LNCAP (cell line): ENCODE measurements around the gene STX1A.

Source experiments
- CTCF ChIP-seq: fragments of 450-650 bp; IDR thresholded peaks from 2 replicates; pipeline ENCODE4 v1.5.1; 2017; ENCODE audit warnings: mild to moderate bottlenecking

The STX1A gene

GRCh38 chr7:73669858-73670385 is 49.5 kb downstream of the STX1A start:
- no peak for TF ChIP-seq CTCF

- TF ChIP-seq CTCF = no peak
Observed at GRCh38 chr7:73669288-73669701, 50.2 kb downstream of the STX1A start.

- TF ChIP-seq CTCF = no peak
Observed at GRCh38 chr7:73668886-73669230, 50.6 kb downstream of the STX1A start.

- TF ChIP-seq CTCF = no peak
Observed at GRCh38 chr7:73668103-73668885, 51.2 kb downstream of the STX1A start.

GRCh38 chr7:73667344-73668102 is 51.9 kb downstream of the STX1A start, which contains the start of gene VPS37D:
Gene VPS37D (plus strand): TSS chr7:73667831. CDS start chr7:73667959, 128 bp downstream.
- peak; percentile 90 for TF ChIP-seq CTCF

GRCh38 chr7:73663033-73663432 is 56.4 kb downstream of the STX1A start:
- TF ChIP-seq CTCF = no peak

- TF ChIP-seq CTCF = no peak
Observed at GRCh38 chr7:73659983-73660382, 59.5 kb downstream of the STX1A start.
